Activated naive CD4-positive, alpha-beta T cell treated with anti-CD3 and anti-CD28 coated beads, Interleukin-2, amount 50 U/mL, for 24 hours (primary cell): ENCODE results near the gene SEPTIN10.

ENCODE experiments used
- H3K27ac Mint-ChIP-seq: one replicate; pipeline ENCODE4 v1.8.0; 2021; ENCODE audit warnings: mild to moderate bottlenecking, mixed read lengths
- H3K27me3 Mint-ChIP-seq: one replicate; pipeline ENCODE4 v1.8.0; 2021; ENCODE audit warnings: mixed read lengths
- H3K36me3 Mint-ChIP-seq: one replicate; pipeline ENCODE4 v1.8.0; 2021; ENCODE audit warnings: mixed read lengths
- H3K4me1 Mint-ChIP-seq: one replicate; pipeline ENCODE4 v1.8.0; 2021; ENCODE audit warnings: mixed read lengths
- H3K4me3 Mint-ChIP-seq: one replicate; pipeline ENCODE4 v1.8.0; 2021; ENCODE audit warnings: mild to moderate bottlenecking, mixed read lengths
- H3K9me3 Mint-ChIP-seq: one replicate; pipeline ENCODE4 v1.8.0; 2021; ENCODE audit warnings: mixed read lengths

SEPTIN10 gene

DNA sequence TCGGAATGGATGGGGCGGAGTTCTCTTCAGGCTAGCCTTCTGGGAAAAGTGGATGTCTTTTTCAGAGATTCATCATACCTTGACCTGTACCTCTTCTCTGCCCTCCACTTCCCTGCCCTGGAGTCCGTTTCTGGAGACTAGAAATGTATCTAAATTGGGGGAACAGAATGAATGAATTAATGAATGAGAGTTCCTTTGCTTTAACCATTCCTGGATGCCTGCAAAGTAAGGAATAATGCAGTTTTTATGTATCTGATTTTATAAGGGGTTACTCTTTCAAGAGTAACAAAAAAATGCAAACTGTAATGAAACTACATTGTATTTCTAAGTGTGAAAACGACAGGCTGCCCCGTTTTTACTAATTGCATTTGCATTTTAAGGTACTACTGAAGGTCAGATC, 2.4 kb upstream of the SEPTIN10 start:
- no peak overlapping the region for H3K4me3 Mint-ChIP-seq
- H3K27me3 Mint-ChIP-seq: peaks cover 41% of the 10 kb centered on the region
- no peak overlapping the region for H3K27ac Mint-ChIP-seq
- H3K36me3 Mint-ChIP-seq: peaks cover 2% of the 10 kb centered on the region
- peaks cover 7% of the 10 kb centered on the region for H3K4me1 Mint-ChIP-seq
- H3K9me3 Mint-ChIP-seq: peaks cover 5% of the 10 kb centered on the region

DNA sequence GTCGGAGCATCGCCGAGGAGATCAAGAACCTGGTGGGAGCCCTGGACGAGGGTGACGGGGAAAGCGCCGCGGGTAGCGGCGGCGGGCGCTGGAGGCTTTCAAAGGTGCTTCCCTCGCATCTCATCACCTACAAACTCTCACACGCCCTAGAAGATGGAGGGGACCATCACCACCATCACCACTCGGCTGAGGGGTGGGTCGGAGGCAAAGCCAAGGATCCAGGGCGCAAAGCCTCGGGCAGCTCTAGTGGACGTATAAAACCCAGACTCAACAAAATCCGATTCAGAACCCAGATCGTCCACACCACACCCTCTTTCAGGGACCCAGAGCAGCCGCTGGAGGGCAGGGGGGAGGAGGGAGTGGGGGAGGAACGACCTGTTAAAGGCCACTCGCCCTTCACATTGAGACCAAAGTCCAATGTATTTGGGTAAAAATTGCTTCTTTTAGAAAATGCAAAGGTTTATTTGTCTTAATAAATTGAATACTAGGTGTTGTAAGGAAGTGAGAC, 1.9 kb upstream of the SEPTIN10 start:
- peak overlapping the region; percentile 26 for H3K4me3 Mint-ChIP-seq
- peaks cover 5% of the 10 kb centered on the region for H3K9me3 Mint-ChIP-seq
- H3K27me3 Mint-ChIP-seq: peaks cover 41% of the 10 kb centered on the region
- peaks cover 7% of the 10 kb centered on the region for H3K4me1 Mint-ChIP-seq
- H3K27ac Mint-ChIP-seq: no peak overlapping the region
- H3K36me3 Mint-ChIP-seq: peaks cover 2% of the 10 kb centered on the region

DNA sequence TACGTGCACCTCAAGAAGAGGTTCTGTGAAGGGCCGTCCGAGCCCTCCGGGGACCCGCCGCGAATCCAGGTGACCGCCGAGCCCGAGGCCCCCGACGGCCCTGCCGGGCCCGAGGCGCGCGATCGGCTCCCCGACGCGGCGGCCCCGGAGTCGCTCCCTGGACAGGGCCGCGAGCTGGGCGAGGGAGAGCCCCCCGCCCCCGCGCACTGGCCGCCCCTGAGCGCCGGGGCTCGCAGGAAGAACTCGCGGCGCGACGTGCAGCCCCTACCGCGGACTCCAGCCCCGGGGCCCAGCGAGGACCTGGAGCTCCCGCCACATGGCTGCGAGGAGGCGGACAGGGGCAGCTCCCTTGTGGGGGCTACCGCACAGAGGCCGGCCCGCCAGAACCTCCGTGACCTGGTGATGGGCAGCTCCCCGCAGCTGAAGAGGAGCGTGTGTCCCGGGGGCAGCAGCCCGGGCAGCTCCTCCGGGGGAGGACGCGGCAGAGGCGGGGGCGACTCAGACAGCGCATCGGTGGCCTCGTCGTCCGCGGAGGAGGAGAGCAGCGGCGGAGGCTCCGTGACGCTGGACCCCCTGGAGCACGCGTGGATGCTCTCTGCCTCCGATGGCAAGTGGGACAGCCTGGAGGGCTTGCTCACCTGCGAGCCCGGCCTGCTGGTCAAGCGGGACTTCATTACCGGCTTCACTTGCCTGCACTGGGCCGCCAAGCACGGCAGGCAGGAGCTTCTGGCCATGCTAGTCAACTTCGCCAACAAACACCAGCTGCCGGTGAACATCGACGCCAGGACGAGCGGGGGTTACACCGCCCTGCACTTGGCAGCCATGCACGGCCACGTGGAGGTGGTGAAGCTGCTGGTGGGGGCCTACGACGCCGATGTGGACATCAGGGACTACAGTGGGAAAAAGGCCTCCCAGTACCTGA, 1.2 kb upstream of the SEPTIN10 start:
- Mint-ChIP-seq H3K36me3 (peaks cover 2% of the 10 kb centered on the region), H3K4me3 (no peak overlapping the region), H3K4me1 (peaks cover 7% of the 10 kb centered on the region)

DNA sequence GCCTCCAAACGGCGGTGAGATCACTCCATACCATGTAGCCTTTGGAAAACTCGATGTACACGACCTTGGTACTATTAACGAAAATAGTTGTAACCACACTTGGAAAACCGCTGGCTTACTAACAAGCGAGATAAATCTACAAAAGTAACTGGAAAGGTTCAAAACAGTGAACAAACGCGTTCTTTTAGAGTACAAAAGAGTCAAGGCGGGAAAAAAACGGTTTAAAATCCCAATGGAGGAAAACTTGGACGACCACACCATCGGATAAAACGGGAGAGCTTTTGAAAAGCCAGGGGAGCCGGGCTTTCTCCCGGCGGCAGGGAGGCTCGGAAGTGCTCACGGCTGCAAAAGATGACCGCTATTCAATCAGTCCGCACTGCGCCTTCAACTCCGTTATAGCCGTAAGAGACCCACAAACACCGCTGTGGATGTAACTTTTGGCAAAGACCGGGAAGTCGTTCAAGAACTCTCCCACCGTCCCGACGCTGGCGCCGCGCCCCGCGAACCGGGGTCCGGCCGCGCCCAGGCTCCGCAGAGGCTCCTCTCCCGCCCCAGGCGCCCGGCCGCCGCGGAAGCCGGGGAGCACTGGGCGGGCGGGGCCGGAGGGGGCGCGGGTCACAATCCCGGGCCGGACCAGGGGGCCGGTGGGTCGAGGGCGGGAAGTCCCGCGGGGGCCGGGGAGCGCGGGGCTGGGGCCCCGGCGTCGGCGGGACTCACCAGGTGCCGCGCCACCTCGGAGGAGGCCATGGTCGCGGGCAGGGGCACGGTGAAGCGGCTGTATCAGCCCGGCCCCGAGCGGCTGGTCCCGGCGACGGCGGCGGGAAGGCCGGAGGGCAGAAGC, 465 bp downstream of the SEPTIN10 start:
- Mint-ChIP-seq H3K9me3 (peaks cover 10% of the 10 kb centered on the region), H3K27me3 (peaks cover 44% of the 10 kb centered on the region), H3K36me3 (peaks cover 2% of the 10 kb centered on the region), H3K27ac (peak overlapping the region; percentile 55), H3K4me3 (peak overlapping the region; percentile 87), H3K4me1 (peaks cover 13% of the 10 kb centered on the region)

More for the DNA sequence above, 1.2 kb upstream of the SEPTIN10 start:
- Mint-ChIP-seq H3K9me3 (peaks cover 5% of the 10 kb centered on the region), H3K27me3 (peaks cover 41% of the 10 kb centered on the region), H3K27ac (no peak overlapping the region)

GRCh38 chr2:109611467-109612095, 2.2 kb downstream of the SEPTIN10 start:
- H3K4me1 Mint-ChIP-seq: peaks cover 13% of the 10 kb centered on the region
- H3K4me3 Mint-ChIP-seq: no peak overlapping the region
- no peak overlapping the region for H3K27ac Mint-ChIP-seq
- peaks cover 10% of the 10 kb centered on the region for H3K9me3 Mint-ChIP-seq
- peaks cover 2% of the 10 kb centered on the region for H3K36me3 Mint-ChIP-seq
- peaks cover 42% of the 10 kb centered on the region for H3K27me3 Mint-ChIP-seq

DNA sequence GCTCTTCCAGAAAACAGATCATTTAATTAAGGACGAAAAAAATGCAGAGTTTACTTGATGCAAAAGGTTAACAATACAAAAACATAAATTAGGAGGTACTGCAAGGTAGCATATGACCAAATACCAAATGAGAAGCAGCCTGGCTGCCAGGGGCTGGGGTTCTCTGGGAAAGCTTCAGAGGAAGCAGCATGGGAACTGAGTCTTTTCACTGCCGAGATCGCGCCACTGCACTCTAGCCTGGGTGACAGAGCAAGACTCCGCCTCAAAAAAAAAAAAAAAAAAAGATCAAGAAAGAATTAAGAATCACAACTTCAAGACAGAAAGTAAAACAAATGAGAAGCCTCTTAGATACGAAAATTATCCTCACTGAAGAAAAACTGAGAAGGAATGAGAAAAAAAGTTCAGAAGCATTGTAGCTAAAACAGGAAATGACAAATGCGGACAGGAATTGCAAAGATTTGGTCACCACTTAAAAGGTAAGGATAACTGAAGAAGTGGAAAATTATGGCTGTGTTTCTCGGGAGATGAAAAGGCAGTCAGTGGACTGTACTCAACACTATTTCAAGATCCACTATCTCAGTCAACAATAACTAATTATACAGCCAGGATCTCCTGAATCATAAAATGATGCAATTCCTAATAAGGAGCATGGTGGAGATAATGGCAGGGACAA, 4.3 kb downstream of the SEPTIN10 start:
- Mint-ChIP-seq H3K27ac (no peak overlapping the region), H3K4me3 (peak overlapping the region; percentile 15), H3K4me1 (peaks cover 13% of the 10 kb centered on the region), H3K27me3 (peaks cover 37% of the 10 kb centered on the region), H3K9me3 (peaks cover 10% of the 10 kb centered on the region), H3K36me3 (peaks cover 2% of the 10 kb centered on the region)

DNA sequence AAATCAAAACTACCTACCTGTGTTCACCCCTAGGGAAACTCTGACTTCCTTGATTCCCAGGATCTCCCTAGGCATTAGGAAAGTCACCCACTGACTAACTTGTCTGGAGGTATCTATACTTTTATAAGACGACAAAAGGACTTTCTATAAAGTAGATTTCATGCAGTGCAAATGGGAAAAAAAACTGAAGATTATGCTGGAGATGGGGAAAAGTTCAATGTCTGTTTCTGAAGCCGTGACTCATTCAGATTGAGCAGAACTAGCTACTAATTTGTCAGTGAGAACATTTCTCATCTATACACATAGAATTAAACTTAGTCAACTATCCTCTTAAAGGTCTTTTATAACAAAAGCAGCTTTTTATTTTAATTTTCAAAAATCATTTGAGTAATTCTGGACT, 6.0 kb downstream of the SEPTIN10 start:
- no peak overlapping the region for H3K4me3 Mint-ChIP-seq
- peaks cover 8% of the 10 kb centered on the region for H3K4me1 Mint-ChIP-seq
- no peak overlapping the region for H3K27ac Mint-ChIP-seq
- no peaks in the 10 kb centered on the region for H3K36me3 Mint-ChIP-seq
- peaks cover 10% of the 10 kb centered on the region for H3K9me3 Mint-ChIP-seq
- H3K27me3 Mint-ChIP-seq: peaks cover 31% of the 10 kb centered on the region

DNA sequence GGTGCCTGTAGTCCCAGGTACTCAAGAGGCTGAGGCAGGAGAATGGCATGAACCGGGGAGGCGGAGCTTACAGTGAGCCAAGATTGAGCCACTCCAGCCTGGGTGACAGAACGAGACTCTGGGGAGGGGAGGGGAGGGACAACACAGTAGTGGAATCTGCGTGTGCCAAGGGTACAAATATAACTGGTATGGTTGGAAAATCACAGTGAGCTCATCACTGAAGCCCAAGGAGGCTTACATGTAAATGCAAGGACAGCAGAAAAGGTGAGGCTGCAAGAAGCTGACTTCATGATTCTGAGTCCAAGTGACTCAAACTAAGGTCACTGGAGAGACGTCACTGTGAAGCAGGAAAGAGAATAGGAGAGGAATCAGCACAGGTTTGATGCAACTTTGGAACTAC, 9.2 kb downstream of the SEPTIN10 start:
- Mint-ChIP-seq H3K36me3 (no peaks in the 10 kb centered on the region), H3K27me3 (peaks cover 31% of the 10 kb centered on the region), H3K4me3 (no peak overlapping the region), H3K9me3 (peaks cover 2% of the 10 kb centered on the region), H3K27ac (no peak overlapping the region), H3K4me1 (peaks cover 5% of the 10 kb centered on the region)

GRCh38 chr2:109602617-109603188, 11.1 kb downstream of the SEPTIN10 start:
- Mint-ChIP-seq H3K4me1 (no peaks in the 10 kb centered on the region), H3K27me3 (peaks cover 22% of the 10 kb centered on the region), H3K36me3 (no peaks in the 10 kb centered on the region), H3K27ac (no peak overlapping the region), H3K4me3 (no peak overlapping the region), H3K9me3 (no peaks in the 10 kb centered on the region)

DNA sequence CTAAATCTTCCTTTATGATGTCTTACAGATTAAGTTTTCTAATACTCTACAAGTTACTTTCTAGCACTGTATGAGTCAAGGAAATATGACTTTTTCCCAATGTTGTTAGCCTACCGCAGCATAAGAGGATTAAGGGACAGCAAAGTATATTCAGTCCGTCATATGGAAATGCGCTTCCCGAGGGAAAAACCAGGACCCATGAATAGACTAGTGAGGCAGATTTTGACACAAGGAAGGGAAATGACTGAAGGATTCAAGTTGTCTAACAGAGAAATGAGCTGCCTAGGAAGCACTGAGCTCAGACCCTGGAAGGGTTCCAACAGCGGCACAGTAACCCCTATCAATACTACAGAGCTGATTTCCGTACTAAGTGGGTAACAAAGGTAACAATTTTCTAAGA, 12.0 kb downstream of the SEPTIN10 start:
- no peaks in the 10 kb centered on the region for H3K9me3 Mint-ChIP-seq
- H3K27ac Mint-ChIP-seq: no peak overlapping the region
- peaks cover 18% of the 10 kb centered on the region for H3K27me3 Mint-ChIP-seq
- H3K4me3 Mint-ChIP-seq: no peak overlapping the region
- H3K4me1 Mint-ChIP-seq: no peaks in the 10 kb centered on the region
- no peaks in the 10 kb centered on the region for H3K36me3 Mint-ChIP-seq

- H3K4me3 Mint-ChIP-seq: no peak overlapping the region
- H3K27ac Mint-ChIP-seq: no peak overlapping the region
- H3K27me3 Mint-ChIP-seq: peaks cover 10% of the 10 kb centered on the region
- no peaks in the 10 kb centered on the region for H3K4me1 Mint-ChIP-seq
- H3K36me3 Mint-ChIP-seq: no peaks in the 10 kb centered on the region
- H3K9me3 Mint-ChIP-seq: no peaks in the 10 kb centered on the region
These were observed 16.5 kb downstream of the SEPTIN10 start for GRCh38 chr2:109597283-109597682.

DNA sequence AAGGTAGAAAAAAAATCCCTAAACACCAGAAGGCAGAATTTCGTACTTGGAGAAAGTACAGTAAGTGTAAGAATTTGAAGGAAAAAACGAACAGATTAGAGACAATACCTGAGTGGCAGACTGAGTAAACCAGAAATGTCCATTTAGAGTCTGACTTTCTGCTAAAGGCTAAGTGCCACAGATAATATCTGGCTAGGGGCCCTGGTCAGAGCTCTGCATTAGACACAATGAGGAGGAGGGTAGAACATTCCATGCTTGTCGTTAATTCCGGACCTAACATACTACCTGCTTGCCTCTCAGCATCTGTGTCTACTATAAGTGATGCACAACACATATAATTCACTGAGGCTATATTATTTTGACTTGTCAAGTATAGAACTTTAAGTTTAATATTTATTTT, 18.1 kb downstream of the SEPTIN10 start:
- Mint-ChIP-seq H3K9me3 (no peaks in the 10 kb centered on the region), H3K4me1 (no peaks in the 10 kb centered on the region), H3K27ac (no peak overlapping the region), H3K4me3 (no peak overlapping the region), H3K36me3 (no peaks in the 10 kb centered on the region), H3K27me3 (no peaks in the 10 kb centered on the region)

DNA sequence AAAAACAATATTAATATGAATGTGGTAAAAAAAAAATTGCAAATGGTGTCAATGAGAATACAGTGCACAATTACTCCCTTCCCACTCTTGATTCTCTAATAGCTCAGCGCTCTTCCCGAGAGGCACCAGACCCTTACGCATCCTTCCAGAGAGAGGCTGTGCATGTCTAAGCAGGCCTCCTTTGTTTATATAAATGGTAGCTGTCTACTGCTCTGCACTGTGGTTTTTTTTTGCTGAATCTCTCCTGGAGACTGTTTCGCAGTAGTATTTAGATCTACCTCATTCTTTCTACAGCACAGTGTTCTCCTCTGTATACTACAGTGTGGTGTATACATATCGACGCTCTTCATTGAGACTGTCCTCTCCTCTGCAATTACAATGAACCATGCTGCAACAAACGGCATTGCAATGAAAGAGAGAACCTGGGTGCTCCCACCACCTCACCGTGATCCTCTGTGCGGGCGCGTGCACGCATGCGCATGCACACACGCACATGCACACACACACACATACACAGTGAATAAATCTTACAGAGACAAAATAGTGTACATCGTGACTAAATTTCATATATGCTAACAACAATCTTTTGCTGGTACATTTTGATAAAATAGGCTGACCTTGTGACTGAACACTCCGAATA, 19.4 kb downstream of the SEPTIN10 start:
- Mint-ChIP-seq H3K4me1 (no peaks in the 10 kb centered on the region), H3K27me3 (no peaks in the 10 kb centered on the region), H3K4me3 (no peak overlapping the region), H3K9me3 (no peaks in the 10 kb centered on the region), H3K36me3 (no peaks in the 10 kb centered on the region), H3K27ac (no peak overlapping the region)

GRCh38 chr2:109592905-109593304, 20.9 kb downstream of the SEPTIN10 start:
- Mint-ChIP-seq H3K27me3 (no peaks in the 10 kb centered on the region), H3K4me1 (no peaks in the 10 kb centered on the region), H3K36me3 (no peaks in the 10 kb centered on the region), H3K4me3 (no peak overlapping the region), H3K27ac (no peak overlapping the region), H3K9me3 (no peaks in the 10 kb centered on the region)
